NCI-H1930 (cell line): ENCODE results near the gene KRTAP9-2.
"Not testable (repeated sequence)": the region's sequence is repeated elsewhere in the genome, so short reads cannot be mapped to it uniquely, and the experiment has no call there.

Experiments
- DNase-seq, 2 experiments: peaks; one replicate each; lab custom pipeline; 2025; lab: John Stamatoyannopoulos, UW

Gene KRTAP9-2

DNA sequence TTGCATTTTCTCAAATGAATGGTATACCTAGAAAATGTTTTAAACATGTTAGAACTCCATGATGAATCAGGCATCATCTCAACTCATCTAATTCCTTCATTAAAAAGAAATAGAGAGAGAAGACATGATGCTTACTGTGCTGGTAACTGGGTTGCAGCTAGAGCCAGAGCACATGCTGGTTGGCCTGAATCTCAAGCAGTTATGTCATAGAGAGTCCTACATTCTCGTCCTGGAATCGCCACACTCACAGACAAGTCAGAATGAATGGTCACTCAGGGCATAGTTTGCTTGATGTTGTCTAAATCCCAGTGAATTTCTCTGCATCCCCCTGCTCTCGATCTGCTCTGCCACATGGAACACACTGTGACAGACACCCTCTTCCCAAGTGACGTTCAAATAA, 10.7 kb downstream of the KRTAP9-2 start:
- DNase-seq: not testable (repeated sequence)

DNA sequence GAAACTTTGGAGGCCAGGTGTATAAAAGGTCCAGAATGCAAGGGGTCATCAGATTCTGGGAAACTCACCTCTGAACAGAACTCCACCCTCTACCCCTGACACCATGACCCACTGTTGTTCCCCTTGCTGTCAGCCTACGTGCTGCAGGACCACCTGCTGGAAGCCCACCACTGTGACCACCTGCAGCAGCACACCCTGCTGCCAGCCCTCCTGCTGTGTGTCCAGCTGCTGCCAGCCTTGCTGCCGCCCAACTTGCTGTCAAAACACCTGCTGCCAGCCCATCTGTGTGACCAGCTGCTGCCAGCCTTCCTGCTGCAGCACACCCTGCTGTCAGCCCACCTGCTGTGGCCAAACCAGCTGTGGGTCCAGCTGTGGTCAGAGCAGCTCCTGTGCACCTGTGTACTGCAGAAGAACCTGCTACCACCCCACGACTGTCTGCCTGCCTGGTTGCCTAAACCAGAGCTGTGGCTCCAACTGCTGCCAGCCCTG, 11.5 kb downstream of the KRTAP9-2 start, which contains the start of gene KRTAP9-8:
Gene KRTAP9-8, plus strand, starts transcription at position 51 of the 489 bp plus-strand sequence. Its CDS starts 53 bp downstream, at position 104.
- DNase-seq: not testable (repeated sequence)

- DNase-seq: not testable (repeated sequence)
These were observed 20.7 kb downstream of the KRTAP9-2 start for GRCh38 chr17:41246995-41247787.

- DNase-seq: not testable (repeated sequence)
These were observed 23.3 kb downstream of the KRTAP9-2 start, which contains the start of gene KRTAP9-4 for GRCh38 chr17:41249637-41250240. Gene KRTAP9-4 (plus strand): TSS chr17:41249687. CDS start chr17:41249721, 34 bp downstream.

GRCh38 chr17:41251261-41251660, 24.8 kb downstream of the KRTAP9-2 start:
- DNase-seq: no peak

GRCh38 chr17:41254861-41255260, 28.4 kb downstream of the KRTAP9-2 start:
- no peak for DNase-seq

- DNase-seq: not testable (repeated sequence)
These were observed 29.2 kb downstream of the KRTAP9-2 start, which contains the start of gene KRTAP9-9 for GRCh38 chr17:41255381-41256290. Gene KRTAP9-9 (plus strand): TSS chr17:41255384.

DNA sequence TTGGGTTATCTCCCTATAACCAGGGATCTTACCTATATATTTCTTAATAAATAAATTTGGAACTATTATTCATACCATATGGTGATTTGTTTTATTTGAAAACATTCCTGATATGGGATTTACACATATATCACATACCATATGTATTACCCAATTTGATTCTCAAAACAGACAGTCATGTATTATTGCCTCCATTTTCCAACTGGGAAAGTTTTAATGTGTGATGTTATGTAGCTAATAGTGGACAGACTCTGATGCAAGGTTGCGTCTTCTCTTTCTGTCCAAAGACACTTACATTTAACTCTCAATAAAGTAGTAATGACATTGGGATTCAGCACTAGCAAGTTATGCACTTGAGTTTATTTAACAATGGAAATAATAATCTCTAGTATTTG, 29.8 kb downstream of the KRTAP9-2 start:
- DNase-seq: no peak

GRCh38 chr17:41258406-41258805, 32.0 kb downstream of the KRTAP9-2 start:
- no peak for DNase-seq

GRCh38 chr17:41263212-41263611, 36.8 kb downstream of the KRTAP9-2 start:
- DNase-seq: no peak

GRCh38 chr17:41264599-41264998, 38.2 kb downstream of the KRTAP9-2 start:
- no peak for DNase-seq

- no peak for DNase-seq
These were observed 38.6 kb downstream of the KRTAP9-2 start, which contains the start of gene KRTAP9-6 for GRCh38 chr17:41265078-41265477. Gene KRTAP9-6 (plus strand): TSS chr17:41265378. CDS start chr17:41265378, 0 bp downstream.

- DNase-seq: no peak
These were observed 41.3 kb downstream of the KRTAP9-2 start for GRCh38 chr17:41267711-41268110.

DNA sequence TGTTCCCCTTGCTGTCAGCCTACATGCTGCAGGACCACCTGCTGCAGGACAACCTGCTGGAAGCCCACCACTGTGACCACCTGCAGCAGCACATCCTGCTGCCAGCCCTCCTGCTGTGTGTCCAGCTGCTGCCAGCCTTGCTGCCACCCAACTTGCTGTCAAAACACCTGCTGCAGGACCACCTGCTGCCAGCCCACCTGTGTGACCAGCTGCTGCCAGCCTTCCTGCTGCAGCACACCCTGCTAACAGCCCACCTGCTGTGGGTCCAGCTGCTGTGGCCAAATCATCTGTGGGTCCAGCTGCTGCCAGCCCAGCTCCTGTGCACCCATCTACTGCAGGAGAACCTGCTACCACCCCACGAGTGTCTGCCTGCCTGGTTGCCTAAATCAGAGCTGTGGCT, 44.9 kb downstream of the KRTAP9-2 start:
- not testable (repeated sequence) for DNase-seq

DNA sequence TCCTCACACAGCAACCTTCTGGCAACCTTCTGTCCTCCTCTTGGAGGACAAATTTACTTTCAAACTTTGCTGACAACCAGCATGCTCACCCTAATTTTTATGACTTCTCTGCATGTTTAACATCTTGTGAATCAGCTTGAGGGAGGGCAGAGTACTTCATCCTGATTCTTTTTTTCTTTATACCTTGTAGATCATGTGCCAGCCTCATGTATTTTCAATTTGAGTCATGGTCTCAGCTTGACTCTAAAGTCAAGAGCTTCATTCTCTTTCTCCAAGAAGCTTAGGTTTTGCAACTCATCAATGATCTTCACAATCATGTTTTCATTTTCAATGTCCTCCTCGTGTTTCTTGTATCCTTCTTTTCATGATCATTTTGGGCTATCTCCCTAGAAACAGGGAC, 45.4 kb downstream of the KRTAP9-2 start:
- no peak for DNase-seq

DNA sequence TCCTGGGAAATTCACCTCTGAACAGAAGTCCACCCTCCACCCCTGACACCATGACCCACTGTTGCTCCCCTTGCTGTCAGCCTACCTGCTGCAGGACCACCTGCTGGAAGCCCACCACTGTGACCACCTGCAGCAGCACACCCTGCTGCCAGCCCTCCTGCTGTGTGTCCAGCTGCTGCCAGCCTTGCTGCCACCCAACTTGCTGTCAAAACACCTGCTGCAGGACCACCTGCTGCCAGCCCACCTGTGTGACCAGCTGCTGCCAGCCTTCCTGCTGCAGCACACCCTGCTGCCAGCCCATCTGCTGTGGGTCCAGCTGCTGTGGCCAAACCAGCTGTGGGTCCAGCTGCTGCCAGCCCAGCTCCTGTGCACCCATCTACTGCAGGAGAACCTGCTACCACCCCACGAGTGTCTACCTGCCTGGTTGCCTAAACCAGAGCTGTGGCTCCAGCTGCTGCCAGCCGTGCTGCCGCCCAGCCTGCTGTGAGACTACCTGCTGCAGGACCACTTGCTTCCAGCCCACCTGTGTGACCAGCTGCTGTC, 49.3 kb downstream of the KRTAP9-2 start, which contains the start of gene KRTAP9-7:
Gene KRTAP9-7, plus strand, starts transcription at position 51 of the 543 bp plus-strand sequence. Its CDS starts 0 bp downstream, at position 51.
- not testable (repeated sequence) for DNase-seq
